Cerebellar nuclear complex (tissue), 1 donor: ENCODE results near the gene ATP13A1.

Experiments
- DNase-seq, 2 experiments: peaks; one replicate each; lab custom pipeline; 2025; lab: John Stamatoyannopoulos, UW

ATP13A1 gene

DNA sequence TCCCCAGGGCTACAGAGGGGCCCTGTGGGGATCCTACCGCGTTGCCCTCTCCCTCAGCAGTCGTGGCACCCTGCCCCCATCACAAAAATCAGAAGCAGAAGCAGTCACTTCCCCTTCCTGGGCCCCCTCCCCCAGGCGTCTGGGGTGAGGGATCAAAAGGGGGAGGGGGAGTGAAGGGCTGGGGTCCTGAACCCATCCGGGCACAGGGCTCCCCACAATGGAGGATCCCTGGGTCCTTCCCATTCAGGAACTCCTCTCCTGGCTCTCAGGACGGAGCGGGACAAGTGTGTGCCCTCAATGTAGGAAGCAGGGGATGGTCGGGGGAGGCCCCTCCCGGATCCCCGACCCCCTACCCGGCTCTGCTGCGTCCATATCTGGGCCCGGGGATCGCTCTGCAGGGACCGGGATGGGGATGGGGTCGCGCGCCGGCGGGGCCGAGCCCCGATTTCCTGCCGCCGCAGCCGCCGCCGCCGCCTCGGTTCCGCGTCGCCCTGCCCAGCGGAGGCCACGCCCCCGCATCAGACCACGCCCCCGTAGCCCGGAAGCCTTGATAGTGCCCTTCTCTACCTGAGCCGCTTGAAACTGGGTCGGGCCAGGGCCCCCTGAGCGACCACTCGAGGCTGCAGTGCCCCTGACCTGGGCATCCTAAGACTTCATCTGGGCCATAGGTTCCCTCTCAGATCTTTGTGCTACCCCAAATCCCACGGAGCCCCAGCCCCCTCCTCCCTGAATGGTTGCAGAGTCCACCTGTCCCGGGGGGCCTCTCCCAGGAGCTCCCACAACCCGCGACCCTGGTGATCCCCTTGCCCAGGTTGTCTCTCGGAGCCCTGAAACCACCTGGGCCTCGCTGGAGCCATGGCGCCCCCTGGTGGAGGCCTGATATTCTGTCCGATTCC, 20.1 kb downstream of the ATP13A1 start, which contains the start of gene GMIP:
Gene GMIP (minus strand): TSS at position 500 of the 896 bp plus-strand sequence. CDS start 128 bp downstream, at position 372.
- peak in 1 of 2 experiments; percentile 5 for DNase-seq

DNA sequence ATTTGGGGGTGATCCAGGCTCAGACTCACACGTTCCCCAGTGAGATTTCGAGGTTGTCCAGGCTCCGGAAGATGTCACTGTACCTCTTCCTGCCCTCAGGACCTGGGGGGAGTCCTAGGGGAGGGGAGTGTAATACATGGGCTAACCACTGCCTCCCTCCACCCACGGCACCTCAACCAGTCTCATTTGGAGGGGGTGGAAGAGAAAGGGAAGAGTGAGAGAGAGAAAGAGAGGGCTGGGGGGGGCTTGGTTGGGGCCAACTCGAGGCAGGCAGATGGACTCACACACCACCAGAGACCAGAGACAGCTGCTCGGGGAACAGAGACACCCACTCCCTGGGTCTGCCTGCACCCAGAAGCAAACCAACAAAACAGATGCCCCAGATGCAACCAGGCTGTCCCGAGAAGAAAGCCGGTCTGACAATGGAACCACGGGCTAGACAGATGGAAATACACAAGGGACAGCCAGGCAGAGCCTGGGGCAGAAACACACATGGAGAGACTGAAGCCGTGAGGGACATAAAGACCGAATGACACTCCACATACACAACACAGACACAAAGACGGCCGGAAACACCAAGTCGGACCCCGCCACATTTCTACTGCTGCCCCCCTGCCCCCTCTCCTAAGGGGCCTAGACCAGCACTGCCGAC, 20.8 kb downstream of the ATP13A1 start:
- no peak for DNase-seq

DNA sequence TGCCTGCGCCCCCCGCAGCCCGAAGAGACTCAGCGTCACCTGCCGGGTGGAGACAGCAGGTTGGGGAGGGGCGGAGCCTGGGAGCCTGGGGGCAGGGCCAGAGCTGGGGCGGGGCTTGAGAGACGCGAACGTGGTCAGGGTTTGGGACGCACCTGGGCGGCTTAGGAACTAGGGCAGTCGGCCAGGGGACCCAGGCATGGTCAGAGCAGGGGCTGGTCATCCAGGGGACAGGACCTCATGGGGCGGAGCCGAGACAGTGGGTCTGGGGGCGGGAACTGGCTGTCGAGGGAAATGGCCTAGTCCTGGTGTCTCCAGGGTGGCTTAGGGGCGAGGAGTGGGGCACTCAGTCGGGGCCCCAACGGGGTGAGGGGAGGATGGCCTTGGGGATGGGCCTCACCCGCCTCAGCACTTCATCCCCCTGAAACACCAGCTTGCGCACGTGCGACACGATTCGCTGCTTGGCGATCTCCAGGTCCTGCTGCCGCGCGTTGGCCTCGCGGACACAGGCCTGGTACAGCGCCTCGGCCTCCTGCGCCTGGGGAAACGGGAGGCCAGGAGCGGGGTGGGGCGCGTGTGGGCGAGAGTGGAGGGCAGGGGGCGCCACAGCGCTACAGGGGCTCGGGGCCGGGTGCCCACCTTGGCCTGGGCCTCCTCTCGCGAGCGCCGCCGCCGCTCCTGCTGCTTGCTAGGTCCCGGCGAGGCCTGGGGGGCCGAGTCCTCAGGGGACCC, 25.8 kb downstream of the ATP13A1 start:
- no peak for DNase-seq

- DNase-seq, result no peak
These were observed 26.3 kb downstream of the ATP13A1 start for GRCh38 chr19:19637186-19637522.

DNA sequence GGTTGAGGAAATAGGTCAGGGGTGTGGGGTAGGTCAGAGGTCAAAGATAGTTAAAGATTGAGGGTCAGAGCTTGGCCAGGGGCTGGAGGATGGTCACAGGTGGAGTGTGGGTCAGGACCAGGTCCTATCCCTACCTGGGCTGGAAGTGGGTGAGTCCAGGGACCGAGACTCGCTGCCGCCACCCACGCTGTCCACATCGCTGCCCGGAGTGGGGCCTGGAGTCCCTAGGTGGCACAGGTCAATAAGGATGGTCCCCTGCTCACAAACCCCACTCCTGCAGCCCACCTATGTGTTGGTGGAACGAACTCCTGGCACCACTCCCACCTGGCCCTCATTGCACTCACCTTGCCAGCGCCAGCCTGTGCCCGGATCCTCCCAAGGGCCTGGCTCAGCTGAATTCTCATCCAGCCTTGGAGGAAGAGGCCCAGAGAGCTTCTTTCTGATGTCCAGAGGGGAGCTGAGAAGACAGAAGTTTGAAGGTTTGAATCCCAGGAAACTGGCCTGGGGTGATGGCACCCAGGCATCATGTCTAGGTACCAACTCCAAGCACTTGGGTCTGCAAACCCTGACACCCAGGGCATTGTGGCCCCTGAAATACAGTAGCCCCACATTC, 26.8 kb downstream of the ATP13A1 start:
- DNase-seq, result no peak

DNA sequence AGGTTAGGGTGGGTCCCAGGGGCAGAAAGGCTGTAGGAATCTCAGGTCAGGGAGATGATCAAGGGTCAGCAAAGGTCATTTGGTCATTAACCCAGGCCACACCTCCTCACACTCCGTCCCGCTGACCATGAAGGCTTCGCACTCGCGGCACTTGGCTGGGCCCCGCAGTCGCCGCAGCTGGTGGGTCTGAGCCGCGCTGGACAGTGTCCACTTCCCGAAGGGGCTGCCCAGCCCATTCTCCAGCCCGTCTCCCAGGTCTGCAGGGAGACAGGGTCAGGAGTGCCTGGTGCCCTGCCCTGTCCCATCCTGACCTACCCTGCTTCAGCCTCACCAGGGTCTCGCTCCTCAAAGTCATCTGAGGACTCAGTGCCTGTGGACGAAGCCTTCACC, 28.2 kb downstream of the ATP13A1 start:
- no peak for DNase-seq

DNA sequence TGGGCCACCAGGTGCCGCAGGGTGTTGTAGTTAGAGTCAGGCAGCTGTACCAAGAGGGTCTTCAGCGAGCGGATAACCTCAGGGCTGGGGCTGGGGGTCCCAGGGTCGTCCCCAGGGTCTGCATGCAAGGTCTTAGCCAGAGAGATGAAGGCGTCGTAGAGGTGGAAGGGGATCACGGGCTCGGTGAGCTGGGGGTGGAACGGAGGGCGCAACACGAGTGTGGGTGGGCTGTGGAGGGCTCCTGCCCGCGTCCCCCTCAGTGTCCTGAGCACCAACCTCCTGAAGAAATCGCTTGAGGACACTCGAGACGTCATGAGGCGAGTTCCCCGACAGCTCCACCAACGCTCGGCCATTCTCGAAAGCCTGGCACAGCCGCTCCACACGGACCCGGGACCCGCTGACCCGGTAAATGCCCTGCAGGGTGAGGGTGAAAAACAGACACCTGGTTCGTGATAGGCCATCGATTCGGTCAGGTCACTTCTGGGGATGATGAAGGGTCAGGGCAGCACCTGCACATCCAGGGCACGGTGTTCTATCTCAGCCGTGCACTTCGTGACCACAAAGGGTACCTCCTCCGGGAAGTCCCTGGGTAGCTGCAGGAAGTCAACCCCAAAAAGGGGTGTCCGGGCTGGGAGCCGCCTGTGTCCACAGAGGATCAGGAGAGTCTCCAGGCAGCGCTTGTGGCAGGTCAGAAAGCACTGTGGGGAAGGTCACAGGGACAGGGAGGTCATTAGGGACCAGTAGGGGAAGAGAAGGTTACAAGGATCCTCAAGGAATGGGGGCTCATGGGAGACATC, 28.8 kb downstream of the ATP13A1 start:
- DNase-seq, result no peak

DNA sequence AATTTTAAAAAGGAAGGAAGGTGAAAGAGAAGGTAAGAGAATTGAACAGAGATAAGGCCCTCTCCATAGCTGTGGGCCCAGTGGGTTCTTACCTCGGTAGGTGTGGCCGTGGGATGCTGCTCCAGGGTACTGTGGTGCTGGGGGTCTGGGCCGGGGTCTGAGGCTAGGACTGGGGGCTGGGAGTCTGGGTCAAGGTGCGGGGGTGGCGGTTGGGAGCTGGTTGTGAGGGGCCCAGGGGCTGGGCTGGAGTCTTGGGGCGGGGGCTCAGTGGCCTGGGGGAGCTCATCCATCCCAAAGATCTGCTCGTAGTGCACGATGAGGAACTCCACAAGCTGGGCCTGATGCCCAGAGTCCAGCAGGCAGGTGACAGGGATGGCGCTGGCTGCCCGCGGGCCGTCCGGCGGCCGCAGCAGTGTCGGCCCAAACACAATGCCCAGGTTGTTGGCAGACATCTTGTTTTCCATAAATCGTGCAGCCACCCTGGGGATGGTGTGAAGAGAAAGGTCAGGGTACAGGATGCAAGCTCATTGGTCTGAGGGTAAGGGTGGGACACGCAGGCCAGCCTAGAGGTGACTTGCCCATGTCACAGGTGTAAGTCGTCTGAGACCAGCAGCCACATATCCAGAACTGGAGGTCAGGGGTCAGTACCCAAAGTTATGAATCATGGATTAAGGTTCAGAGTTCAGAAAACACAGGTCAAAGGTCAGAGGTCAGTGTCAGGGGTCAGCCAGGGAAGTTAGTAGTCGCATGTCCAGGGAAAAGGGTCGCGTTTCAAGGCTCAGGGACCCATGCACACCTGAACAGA, 29.6 kb downstream of the ATP13A1 start:
- DNase-seq, result no peak

GRCh38 chr19:19632661-19633060, 30.8 kb downstream of the ATP13A1 start:
- no peak for DNase-seq

GRCh38 chr19:19631346-19631745, 32.1 kb downstream of the ATP13A1 start:
- DNase-seq, result no peak

DNA sequence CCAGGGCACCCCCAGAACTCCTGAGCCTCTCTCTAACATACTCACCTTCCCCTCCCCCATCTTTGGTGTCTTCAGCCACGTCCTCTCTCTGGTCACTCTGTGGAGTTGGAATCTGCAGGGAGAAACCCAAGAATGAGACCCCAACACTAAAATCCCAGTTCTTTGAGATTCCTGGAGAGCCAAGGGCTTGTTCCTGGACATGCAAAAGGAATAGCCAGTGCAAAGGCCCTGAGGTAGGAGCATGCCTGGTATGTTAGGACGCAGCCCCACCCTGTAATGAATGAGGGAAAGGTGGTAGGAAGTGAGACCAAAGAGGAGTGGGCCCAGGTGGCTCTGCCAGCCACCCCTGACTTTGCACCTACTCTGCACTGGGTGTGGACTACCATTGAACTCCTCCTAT, 33.0 kb downstream of the ATP13A1 start:
- DNase-seq, result no peak

GRCh38 chr19:19630062-19630414, 33.4 kb downstream of the ATP13A1 start:
- DNase-seq, result no peak

DNA sequence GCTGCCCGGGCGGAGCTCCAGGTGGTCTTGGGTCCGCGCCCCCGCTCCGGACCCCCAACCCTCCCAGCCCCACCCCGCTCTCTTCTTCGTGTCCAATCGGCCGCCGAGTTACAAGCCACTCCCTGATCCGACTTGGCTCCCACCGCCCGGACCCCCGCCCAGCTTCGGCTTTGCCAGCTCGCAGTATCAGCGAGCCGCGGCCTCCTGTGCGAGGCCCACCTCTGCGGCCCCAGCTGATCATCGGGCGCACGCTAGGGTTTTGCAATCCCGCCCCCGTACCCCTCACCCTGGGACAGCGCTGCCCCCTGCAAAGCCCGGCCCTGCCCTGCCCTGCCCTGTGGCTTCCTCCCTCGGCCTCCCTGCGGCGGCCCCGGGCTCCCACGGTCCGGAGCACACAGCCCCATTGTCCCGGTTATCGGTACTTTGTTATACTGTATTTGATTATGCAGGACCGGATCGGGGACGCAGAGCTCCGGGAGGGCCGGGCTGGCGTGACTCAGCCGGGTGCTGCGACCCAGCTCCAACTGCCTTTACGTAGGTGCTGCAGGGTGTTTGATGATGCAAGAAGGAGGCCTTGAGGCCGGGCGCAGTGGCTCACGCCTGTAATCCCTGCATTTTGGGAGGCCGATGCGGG, 34.9 kb downstream of the ATP13A1 start:
- DNase-seq, result no peak

DNA sequence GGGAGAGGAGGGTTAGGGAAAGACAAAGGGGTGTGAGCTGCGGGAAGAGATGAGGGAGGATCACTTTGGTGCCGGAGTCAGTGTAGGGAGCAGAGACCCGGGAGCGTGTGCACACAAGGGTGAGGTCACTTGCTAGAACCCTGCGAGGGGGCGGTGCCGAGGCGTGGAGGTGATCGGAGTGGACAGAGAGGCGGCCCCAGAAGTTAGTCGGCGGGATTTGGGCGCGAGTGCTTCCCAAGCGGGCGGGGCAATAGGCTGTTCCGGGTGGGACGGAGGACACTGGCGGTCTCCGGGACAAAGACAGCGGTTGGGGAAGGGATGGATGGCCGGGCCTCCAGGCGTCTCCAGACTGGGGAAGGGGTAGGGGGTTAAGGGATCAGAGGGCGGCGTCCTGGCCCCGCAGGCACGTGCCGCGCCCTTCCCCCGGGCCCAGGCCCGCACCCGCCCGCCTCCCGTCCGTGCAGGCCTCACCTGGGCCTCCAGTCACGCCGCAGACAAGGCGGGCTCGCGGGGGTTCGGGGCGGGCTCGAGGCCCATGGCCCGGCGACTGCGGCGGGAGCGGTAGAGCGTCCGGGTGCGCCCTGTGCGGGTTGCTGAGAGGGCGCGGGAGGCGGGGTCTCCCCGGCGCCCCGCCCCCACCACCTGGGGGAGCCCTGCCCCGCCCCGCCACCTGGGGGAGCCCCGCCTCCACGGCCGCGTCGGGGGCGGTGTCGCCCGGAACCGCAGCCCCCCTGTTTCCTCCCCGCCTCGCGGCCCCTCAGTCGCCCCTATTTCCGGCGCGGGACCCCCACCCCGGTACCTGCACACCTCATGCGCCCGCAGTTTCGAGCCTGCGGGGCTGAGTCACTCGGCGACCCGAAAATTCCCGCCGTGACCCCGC, 35.6 kb downstream of the ATP13A1 start, which contains the start of gene LPAR2:
Gene LPAR2 (minus strand): TSS at position 600 of the 880 bp plus-strand sequence. CDS start 945 bp downstream, outside the sequence.
- DNase-seq, result no peak

DNA sequence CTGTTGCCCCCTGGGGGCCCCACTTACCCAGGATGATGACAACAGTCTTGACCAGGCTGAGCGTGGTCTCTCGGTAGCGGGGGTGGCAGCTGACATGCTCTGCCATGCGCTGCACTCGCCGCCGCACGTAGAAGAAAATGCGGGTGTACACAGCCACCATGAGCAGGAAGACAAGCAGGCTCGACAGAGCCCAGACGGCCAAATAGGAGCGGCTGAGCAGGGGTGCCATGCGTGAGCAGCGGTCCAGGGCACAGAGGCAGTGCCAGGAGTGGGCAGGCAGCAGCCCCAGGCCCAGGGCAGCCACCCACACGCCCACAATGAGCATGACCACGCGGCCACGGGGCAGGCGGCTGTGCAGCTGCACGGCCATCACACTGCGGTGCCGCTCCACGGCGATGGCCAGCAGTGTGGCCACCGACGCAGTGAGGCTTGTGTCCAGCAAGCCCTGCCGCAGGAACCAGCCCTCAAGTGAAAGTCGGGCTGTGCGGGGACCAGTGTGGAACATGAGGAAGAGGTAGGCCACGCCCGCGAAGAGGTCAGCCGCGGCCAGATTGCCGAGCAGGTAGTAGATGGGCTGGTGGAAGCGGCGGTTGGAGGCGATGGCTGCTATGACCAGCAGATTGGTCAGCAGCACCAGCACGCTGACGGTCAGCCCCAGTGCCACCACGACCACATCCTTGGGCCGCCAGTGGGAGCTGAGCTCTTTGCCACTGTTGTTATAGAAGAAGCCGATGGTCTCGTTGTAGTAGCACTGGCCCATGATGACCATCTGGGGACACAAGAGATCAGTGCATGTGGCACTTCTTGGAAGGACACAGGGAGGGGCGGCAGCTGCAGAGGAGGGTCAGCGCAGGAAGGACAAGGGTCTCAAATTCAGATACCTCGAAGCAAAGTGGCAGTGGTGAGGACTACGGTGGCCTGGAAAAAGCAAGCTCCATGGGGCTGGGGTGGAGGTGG, 36.7 kb downstream of the ATP13A1 start:
- DNase-seq, result no peak

DNA sequence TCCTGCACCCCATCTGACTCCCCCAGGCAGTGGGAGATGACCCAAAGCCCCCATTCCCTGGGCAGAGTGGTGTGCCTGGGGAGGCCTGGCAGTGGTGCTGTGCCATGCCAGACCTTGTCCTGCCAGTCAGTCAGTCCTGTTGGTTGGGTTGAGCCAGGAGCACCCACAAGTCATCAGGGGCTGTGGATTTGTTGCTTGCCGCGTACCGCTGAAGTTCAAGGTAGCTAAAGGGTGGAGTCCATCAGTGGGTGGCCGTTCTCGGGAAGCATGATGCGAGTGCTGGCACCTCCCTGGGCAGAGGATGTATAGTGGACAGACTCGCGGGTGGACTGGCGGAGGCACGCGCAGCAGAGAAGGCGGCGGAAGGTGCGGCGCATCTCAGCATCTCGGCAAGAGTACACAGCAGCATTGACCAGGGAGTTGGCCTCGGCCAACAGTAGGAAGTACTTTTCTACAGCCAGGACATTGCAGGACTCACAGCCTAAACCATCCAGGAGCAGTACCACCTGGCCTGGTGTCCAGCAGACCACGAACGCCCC, 39.4 kb downstream of the ATP13A1 start:
- DNase-seq, result no peak

DNA sequence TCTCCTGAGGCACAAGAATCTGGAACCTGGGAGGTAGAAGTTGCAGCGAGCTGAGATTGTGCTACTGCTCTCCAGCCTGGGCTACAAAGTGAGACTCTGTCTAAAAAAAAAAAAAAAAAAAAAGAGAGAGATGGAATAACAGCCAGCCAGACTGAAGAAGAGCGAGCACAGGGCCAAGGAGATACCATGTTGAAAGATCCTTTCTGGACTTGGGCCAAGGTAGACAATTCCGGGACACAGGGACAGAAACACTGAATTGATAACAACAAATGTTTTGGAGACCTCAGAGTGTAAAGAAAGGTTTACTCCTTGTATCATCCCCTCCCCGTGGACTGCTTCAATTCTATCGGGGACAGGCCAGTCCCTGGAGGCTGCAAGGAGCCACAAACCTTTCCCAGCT, 40.1 kb downstream of the ATP13A1 start:
- DNase-seq, result no peak

GRCh38 chr19:19619849-19620210, 43.6 kb downstream of the ATP13A1 start:
- no peak for DNase-seq
